GM23338 (cell line): ENCODE data around the gene POLE. TPM values are rescaled to one million over a fixed set of nuclear protein-coding genes. Genes with fewer than 3 reads are reported as not detected.

ENCODE experiments used
- ATAC-seq: fragments of 200-7000 bp; cut with Tn5 transposase; 3 replicates; pipeline ENCODE4 v1.9.1; 2020
- DNase-seq: peaks from one replicate; pipeline ENCODE4 v3.0.0-alpha.2; 2015; ENCODE audit warnings: low spot score
- H2AFZ ChIP-seq: fragments of 200-600 bp; sonication (generic); 2 replicates; pipeline ENCODE4 v1.8.0; 2016; ENCODE audit warnings: antibody characterized with exemption, mild to moderate bottlenecking, moderate library complexity
- H3F3A ChIP-seq: fragments of 200-600 bp; sonication (generic); replicated peaks from 2 replicates; pipeline ENCODE4 v1.8.0; 2017; ENCODE audit warnings: antibody characterized with exemption, mixed run types, low read depth
- H3K27ac ChIP-seq: fragments of 200-600 bp; sonication (generic); 2 replicates; pipeline ENCODE4 v1.6.1; 2016; ENCODE audit warnings: low read depth
- H3K27me3 ChIP-seq: fragments of 200-600 bp; sonication (generic); 2 replicates; pipeline ENCODE4 v1.8.0; 2016; ENCODE audit warnings: mild to moderate bottlenecking, mixed run types, moderate library complexity; ENCODE audit not compliant: insufficient read depth
- H3K36me3 ChIP-seq: fragments of 200-600 bp; sonication (generic); 2 replicates; pipeline ENCODE4 v1.8.0; 2016; ENCODE audit warnings: mild to moderate bottlenecking; ENCODE audit not compliant: insufficient read depth
- H3K4me1 ChIP-seq: fragments of 200-600 bp; sonication (generic); 2 replicates; pipeline ENCODE4 v1.8.0; 2016; ENCODE audit warnings: mild to moderate bottlenecking, moderate library complexity; ENCODE audit not compliant: insufficient read depth
- H3K4me2 ChIP-seq: fragments of 200-600 bp; sonication (generic); 2 replicates; pipeline ENCODE4 v1.7.1; 2017; ENCODE audit warnings: mixed run types
- H3K4me3 ChIP-seq: fragments of 200-600 bp; sonication (generic); 2 replicates; pipeline ENCODE4 v1.6.1; 2016; ENCODE audit warnings: mixed run types
- H3K79me2 ChIP-seq: fragments of 200-600 bp; sonication (generic); replicated peaks from 2 replicates; pipeline ENCODE4 v1.8.0; 2017; ENCODE audit warnings: mild to moderate bottlenecking; ENCODE audit not compliant: insufficient read depth
- H3K9me2 ChIP-seq: fragments of 200-600 bp; sonication (generic); 2 replicates; pipeline ENCODE4 v1.8.0; 2017; ENCODE audit not compliant: insufficient read depth
- H4K20me1 ChIP-seq: fragments of 200-600 bp; sonication (generic); replicated peaks from 2 replicates; pipeline ENCODE4 v1.8.0; 2017; ENCODE audit warnings: mild to moderate bottlenecking; ENCODE audit not compliant: insufficient read depth
- H3K27ac Mint-ChIP-seq: 2 replicates; pipeline ENCODE4 v1.8.0; 2020; ENCODE audit warnings: inconsistent platforms, mild to moderate bottlenecking, moderate library complexity, mixed read lengths
- H3K27me3 Mint-ChIP-seq: 3 replicates; pipeline ENCODE4 v1.8.0; 2022; ENCODE audit warnings: low read depth, mild to moderate bottlenecking, moderate library complexity, mixed read lengths, inconsistent platforms; ENCODE audit not compliant: insufficient read depth, poor library complexity
- H3K36me3 Mint-ChIP-seq: 3 replicates; pipeline ENCODE4 v1.8.0; 2021; ENCODE audit warnings: low read depth, mild to moderate bottlenecking, inconsistent platforms, moderate library complexity, mixed read lengths
- H3K4me1 Mint-ChIP-seq: 3 replicates; pipeline ENCODE4 v1.8.0; 2020; ENCODE audit warnings: mild to moderate bottlenecking, inconsistent platforms, mixed read lengths
- H3K4me3 Mint-ChIP-seq: 3 replicates; pipeline ENCODE4 v1.8.0; 2021; ENCODE audit warnings: moderate library complexity, mild to moderate bottlenecking, inconsistent platforms, mixed read lengths
- H3K9me3 Mint-ChIP-seq: 3 replicates; pipeline ENCODE4 v1.8.0; 2020; ENCODE audit warnings: moderate library complexity, mild to moderate bottlenecking, inconsistent platforms, mixed read lengths
- CREB1 ChIP-seq: fragments of 250-450 bp; sonication (Bioruptor Pico); IDR thresholded peaks from 2 replicates; pipeline ENCODE4 v1.5.0; 2020; ENCODE audit warnings: low read depth, mild to moderate bottlenecking, moderate library complexity
- CTCF ChIP-seq, 2 experiments: fragments of 200-600 bp in 1 of 2; sonication (generic) in 1 of 2; conservative IDR thresholded peaks; 2 replicates each; pipeline versions ENCODE4 v1.5.1 to v1.6.1; 2016 to 2017; ENCODE audit warnings: antibody characterized with exemption in 2 of 2, low read depth in 2 of 2, mild to moderate bottlenecking in 2 of 2, moderate library complexity in 1 of 2
- ETS1 ChIP-seq: IDR thresholded peaks from 2 replicates; pipeline ENCODE4 v1.6.1; 2016; ENCODE audit warnings: antibody characterized with exemption
- EZH2phosphoT487 ChIP-seq: fragments of 200-600 bp; sonication (generic); IDR thresholded peaks from one replicate; pipeline ENCODE4 v1.8.1; 2018; ENCODE audit warnings: antibody characterized with exemption; ENCODE audit not compliant: unreplicated experiment
- JUNB ChIP-seq: IDR thresholded peaks from one replicate; pipeline ENCODE4 v1.6.1; 2016; ENCODE audit warnings: antibody characterized with exemption; ENCODE audit not compliant: unreplicated experiment
- NANOG ChIP-seq: IDR thresholded peaks from 2 replicates; pipeline ENCODE4 v1.6.1; 2016; ENCODE audit warnings: antibody characterized with exemption, borderline replicate concordance
- POLR2AphosphoS5 ChIP-seq: IDR thresholded peaks from 2 replicates; pipeline ENCODE4 v1.6.1; 2016; ENCODE audit warnings: antibody characterized with exemption, low read depth
- REST ChIP-seq: IDR thresholded peaks from one replicate; pipeline ENCODE4 v1.6.1; 2018; ENCODE audit warnings: antibody characterized with exemption; ENCODE audit not compliant: unreplicated experiment
- STAT1 ChIP-seq: IDR thresholded peaks from one replicate; pipeline ENCODE4 v1.6.1; 2016; ENCODE audit warnings: antibody characterized with exemption; ENCODE audit not compliant: unreplicated experiment
- ZNF114 ChIP-seq: fragments of 250-450 bp; sonication (Bioruptor Pico); IDR thresholded peaks from 2 replicates; pipeline ENCODE4 v1.5.0; 2020; ENCODE audit warnings: mild to moderate bottlenecking, moderate library complexity
- ZNF331 ChIP-seq: fragments of 250-450 bp; sonication (Bioruptor Pico); IDR thresholded peaks from 2 replicates; pipeline ENCODE4 v1.5.0; 2020; ENCODE audit warnings: low read depth, mild to moderate bottlenecking, moderate library complexity
- polyA plus RNA-seq: library from polyadenylated mRNA; unstranded; fragments of >200 nt; fragmentation: Nextera tagmentation; extraction: Ambion mirVana; gene quantifications from 2 replicates; pipeline ENCODE4 v1.2.1, GENCODE V29; 2016
- total RNA-seq: library from RNA; depleted of rRNA; stranded (reverse); fragments of >200 nt; shearing (Covaris generic); gene quantifications from 2 replicates; pipeline ENCODE4 v1.2.3, GENCODE V29; 2014

The POLE gene
- total and polyA plus RNA-seq, 2 experiments from 2014 or later, result 33.6 to 125 TPM

- no peaks in the 10 kb centered on the region for H3F3A ChIP-seq
- H3K9me2 ChIP-seq, result no peaks in the 10 kb centered on the region
- H3K27ac Mint-ChIP-seq, result no peak overlapping the region
- no peaks in the 10 kb centered on the region for H3K4me1 Mint-ChIP-seq
- no peak for ATAC-seq
- H3K4me1 ChIP-seq, result no peaks in the 10 kb centered on the region
- TF ChIP-seq EZH2phosphoT487 (no peak), ZNF114 (no peak), CTCF (conservative IDR thresholded peaks at IDR 0.05; ENCODE audit: low read depth in 2 of 2) (no peak), STAT1 (no peak)
- no peak overlapping the region for H3K4me2 ChIP-seq
- H4K20me1 ChIP-seq, result peaks cover 17% of the 10 kb centered on the region
- peaks cover 2% of the 10 kb centered on the region for H3K27me3 Mint-ChIP-seq
- no peaks in the 10 kb centered on the region for H3K79me2 ChIP-seq
- DNase-seq, result no peak
- peaks cover 60% of the 10 kb centered on the region for H3K36me3 ChIP-seq
- no peaks in the 10 kb centered on the region for H3K27me3 ChIP-seq
- H3K9me3 Mint-ChIP-seq, result no peaks in the 10 kb centered on the region
- peaks cover 83% of the 10 kb centered on the region for H3K36me3 Mint-ChIP-seq
- H2AFZ ChIP-seq, result no peak overlapping the region
- no peak overlapping the region for H3K27ac ChIP-seq
- no peak overlapping the region for H3K4me3 Mint-ChIP-seq
- no peak overlapping the region for H3K4me3 ChIP-seq
Measured at GRCh38 chr12:132651444-132652100, 35.6 kb downstream of the POLE start.

- Histone ChIP-seq H3K9me2 (no peaks in the 10 kb centered on the region), H2AFZ (no peak overlapping the region), H3K4me2 (no peak overlapping the region), H3K79me2 (no peaks in the 10 kb centered on the region), H3K4me3 (no peak overlapping the region), H3K4me1 (no peaks in the 10 kb centered on the region), H3K36me3 (peaks cover 49% of the 10 kb centered on the region), H4K20me1 (peaks cover 17% of the 10 kb centered on the region), H3K27ac (no peak overlapping the region), H3K27me3 (no peaks in the 10 kb centered on the region), H3F3A (no peaks in the 10 kb centered on the region)
- Mint-ChIP-seq H3K4me3 (no peak overlapping the region), H3K36me3 (peaks cover 81% of the 10 kb centered on the region), H3K4me1 (no peaks in the 10 kb centered on the region), H3K27me3 (peaks cover 2% of the 10 kb centered on the region), H3K9me3 (no peaks in the 10 kb centered on the region), H3K27ac (no peak overlapping the region)
- ATAC-seq (no peak), DNase-seq (no peak)
- TF ChIP-seq ETS1, result no peak
- no peak for TF ChIP-seq EZH2phosphoT487
- no peak for TF ChIP-seq STAT1
- no peak for TF ChIP-seq NANOG
- TF ChIP-seq POLR2AphosphoS5, result no peak
- TF ChIP-seq CTCF (conservative IDR thresholded peaks at IDR 0.05; ENCODE audit: low read depth in 2 of 2), result no peak
- no peak for TF ChIP-seq ZNF331 (CRISPR knock-in tag)
- no peak for TF ChIP-seq ZNF114
- TF ChIP-seq REST, result no peak
- no peak for TF ChIP-seq CREB1
- TF ChIP-seq JUNB, result no peak
Measured at GRCh38 chr12:132649226-132649945, 37.8 kb downstream of the POLE start.
